NCI-H2227 (cell line): ENCODE results near the gene ATAD2B.
A peak's percentile ranks its signal among the peaks of the same experiment; 100 is the strongest.
"Not testable (repeated sequence)": the region's sequence is repeated elsewhere in the genome, so short reads cannot be mapped to it uniquely, and the experiment has no call there.

Experiments
- DNase-seq: peaks from one replicate; lab custom pipeline; 2025; ENCODE audit not compliant: unreplicated experiment; lab: John Stamatoyannopoulos, UW

The ATAD2B gene

DNA sequence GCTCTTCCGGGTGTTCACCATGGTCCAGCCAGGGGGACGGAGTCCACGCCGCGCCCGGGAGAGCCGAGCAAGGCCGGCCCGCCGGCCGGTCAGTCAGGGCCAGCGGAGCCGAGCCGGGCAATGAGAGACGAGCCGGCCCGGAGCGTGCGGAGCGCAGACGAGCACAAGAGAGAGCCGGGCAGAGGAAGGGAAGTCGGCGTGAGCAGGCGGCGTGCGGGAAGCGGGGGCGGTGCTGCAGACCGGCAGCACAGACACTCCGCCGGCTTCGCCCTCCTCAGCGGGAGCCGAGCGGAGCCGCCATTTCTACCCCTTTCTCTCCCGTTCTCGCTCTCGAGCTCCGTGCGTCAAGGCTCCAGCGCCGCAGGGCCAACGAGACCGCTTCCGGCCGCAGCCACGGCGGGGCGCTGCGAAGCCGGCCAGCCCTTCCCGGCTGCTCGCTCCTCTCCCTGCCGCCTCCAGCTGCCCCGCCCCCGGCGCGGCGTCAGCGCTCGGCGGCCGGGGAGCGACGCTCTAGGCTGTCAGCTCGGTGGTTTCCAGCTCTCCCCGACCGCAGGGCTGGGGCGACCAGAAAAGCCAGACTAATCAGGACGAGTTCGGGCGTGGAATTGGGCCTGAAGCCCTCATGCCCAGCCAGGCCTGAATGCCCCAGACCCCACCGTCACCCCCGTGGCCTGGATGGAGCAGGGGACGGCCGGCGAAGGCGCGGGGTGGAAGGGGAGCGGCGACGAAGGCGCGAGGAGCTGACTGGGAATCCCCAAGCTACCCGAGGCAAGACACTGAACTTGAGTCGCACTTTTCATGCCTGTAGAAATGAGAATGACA is at the start of gene ATAD2B:
Gene ATAD2B (minus strand): TSS at position 374 of the 822 bp plus-strand sequence. CDS start 353 bp downstream, at position 21.
- DNase-seq, result peak; percentile 98

DNA sequence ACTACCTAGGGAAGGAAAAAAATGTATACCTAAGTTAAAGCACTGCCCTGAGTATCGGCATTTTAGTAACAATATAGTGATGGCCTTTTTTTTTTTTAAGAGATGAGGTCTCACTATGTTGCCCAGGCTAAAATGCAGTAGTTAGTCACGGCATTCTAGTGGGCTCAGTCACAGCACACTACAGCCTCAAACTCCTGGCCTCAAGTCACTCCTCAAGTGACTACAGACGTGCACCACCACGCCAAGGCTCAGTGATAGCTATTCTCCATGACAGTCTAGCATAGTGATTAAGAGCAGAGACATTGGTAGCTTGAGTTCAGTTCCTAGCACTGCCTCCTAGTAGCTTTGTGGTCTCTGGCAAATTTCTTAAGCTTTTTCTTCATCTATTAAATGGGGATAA is 40.9 kb upstream of the ATAD2B start:
- no peak for DNase-seq

DNA sequence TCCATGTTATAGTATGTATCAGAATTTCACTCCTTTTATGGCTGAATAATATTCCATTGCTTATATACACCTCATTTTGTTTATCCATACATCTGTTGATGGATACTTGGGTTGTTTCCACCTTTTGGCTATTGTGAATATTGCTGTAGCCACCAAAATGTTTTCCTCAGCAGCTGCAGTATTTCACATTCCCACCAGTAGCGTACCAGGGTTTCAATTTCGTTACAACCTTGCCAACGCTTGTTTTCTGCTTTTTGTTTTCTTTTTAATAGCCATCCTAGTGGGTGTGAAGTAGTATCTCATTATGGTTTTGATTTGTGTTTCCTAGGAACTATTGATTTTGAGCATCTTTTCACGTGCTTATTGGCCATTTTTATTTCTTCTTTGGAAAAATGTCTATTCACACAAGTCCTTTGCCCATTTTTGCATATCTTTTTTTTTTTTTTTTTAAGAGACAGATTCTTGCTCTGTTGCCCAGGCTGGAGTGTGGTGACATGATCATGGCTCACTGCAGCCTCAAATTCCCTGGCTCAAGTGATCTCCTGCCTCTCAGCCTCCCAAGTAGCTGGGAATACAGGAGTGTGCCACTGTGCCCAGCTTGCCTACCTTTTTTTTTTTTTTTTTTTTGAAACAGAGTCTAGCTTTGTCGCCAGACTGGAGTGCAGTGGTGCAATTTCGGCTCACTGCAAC is 27.5 kb upstream of the ATAD2B start:
- DNase-seq, result no peak

DNA sequence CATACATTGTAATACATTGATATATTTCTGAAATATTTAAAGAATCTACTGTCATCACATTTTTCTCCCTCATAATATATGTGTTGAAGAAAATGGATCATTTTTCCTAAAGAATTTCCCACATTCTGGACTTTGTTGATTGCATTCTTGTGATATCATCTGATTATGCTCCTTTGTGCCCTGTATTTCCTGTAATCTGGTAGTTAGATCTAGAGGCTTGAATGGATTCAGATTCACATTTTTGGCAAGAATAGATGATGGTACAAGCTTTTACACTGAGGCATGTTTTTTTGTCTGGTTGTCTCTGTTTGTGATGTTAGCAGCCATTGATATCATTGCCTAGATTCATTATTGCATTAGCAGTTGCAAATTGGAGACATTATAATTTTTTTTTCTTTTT is 26.7 kb upstream of the ATAD2B start:
- no peak for DNase-seq

DNA sequence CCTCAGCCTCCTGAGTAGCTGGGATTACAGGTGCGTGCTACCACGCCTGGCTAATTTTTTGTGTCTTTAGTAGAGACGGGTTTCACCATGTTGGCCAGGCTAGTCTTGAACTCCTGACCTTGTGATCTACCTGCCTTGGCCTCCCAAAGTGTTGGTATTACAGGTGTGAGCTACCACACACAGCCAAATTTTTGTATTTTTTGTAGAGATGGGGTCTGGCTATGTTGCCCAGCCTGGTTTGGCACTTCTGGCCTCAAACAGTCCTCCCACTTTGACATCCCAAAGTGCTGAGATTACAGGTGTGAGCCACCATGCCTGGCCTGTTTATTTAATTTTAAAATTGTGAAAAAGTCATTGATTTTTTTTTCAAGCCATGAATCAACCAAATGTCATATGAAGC is 25.6 kb upstream of the ATAD2B start:
- DNase-seq, result not testable (repeated sequence)

DNA sequence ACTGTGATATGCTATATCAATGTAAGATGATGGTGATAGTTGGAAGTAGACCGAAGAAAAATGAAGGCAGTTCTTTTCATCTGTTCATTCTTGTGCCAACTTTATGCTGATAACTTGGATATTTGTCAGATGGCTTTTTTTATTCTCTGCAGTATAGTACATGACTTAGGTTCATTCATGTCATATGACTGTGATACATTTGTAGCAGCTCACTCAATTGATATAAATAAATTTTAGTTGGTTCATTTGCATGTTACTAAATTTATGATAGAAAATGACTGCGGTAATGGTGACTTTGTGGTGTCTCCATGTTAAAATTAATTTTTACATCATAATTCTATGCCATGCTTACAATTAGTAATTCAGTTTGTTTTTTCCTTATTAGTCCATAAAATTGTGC is 20.4 kb upstream of the ATAD2B start:
- DNase-seq, result no peak

DNA sequence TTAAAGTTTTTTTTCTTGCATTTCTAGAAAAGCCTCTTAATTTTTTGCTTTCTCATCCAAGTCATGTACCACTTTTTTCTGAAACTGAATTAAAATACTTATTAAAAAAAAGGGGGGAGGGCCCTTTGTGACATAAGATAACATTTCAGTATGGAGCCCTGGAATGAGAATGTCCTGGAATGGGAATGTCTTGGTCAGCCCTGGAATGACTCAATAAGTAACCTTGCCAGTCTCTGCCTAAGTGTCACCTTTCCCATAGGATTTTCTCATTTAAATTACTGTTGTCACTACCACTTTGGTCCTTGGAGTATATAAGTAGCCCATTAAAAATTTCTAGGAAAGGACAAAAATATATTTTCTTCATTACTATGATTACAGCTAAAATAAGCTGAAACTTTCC is 18.1 kb upstream of the ATAD2B start:
- no peak for DNase-seq

DNA sequence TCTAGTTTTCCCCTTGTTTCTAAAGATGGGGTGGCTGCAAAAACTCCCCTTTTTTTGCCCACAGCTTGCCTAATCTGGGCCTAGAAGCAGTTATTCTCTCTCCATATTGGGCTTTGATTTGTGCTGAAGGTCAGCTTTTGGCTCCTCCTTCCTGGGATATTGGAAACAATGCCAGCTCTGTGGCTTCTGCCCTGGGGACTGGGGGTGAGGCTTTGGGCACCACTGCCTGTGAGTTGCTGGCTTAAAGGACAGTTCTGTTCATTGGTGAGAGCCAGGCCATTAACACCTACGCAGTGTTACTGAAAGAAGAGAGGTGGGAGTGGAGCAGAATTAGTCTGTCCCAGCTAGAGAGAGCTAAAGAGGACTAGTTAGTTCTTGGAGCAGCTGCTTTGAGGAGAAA is 17.6 kb upstream of the ATAD2B start:
- no peak for DNase-seq

DNA sequence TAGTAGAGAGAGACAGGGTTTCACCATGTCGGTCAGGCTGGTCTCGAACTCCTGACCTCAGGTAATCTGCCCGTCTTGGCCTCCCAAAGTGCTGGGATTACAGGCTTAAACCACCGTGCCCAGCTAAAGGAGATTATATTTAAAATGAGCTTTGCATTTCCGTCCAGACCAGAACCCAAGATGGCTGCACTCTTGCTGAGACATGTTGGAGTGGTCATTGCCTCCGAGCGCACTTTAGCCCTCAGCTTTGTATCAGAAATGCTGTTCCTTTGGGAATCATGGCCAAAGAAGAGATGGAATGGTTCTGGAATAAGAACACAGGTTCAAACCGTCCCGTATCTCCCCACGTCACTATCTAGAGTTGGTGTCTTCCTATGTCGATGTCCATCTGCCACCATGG is 16.7 kb upstream of the ATAD2B start:
- no peak for DNase-seq

DNA sequence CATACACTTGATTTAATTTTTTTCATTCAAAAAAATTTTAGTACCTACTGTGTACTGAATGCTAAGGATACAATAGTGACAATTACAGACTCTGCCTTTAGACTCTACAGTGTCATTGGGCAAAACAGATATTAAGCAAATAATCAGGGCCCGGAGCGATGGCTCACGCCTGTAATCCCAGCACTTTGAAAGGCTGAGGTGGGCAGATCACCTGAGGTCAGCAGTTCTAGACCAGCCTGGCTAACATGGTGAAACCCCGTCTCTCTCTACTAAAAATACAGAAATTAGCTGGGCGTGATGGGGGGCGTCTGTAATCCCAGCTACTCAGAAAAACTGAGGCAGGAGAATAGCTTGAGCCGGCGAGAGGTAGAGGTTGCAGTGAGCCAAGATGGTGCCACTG is 14.7 kb upstream of the ATAD2B start:
- DNase-seq, result no peak

DNA sequence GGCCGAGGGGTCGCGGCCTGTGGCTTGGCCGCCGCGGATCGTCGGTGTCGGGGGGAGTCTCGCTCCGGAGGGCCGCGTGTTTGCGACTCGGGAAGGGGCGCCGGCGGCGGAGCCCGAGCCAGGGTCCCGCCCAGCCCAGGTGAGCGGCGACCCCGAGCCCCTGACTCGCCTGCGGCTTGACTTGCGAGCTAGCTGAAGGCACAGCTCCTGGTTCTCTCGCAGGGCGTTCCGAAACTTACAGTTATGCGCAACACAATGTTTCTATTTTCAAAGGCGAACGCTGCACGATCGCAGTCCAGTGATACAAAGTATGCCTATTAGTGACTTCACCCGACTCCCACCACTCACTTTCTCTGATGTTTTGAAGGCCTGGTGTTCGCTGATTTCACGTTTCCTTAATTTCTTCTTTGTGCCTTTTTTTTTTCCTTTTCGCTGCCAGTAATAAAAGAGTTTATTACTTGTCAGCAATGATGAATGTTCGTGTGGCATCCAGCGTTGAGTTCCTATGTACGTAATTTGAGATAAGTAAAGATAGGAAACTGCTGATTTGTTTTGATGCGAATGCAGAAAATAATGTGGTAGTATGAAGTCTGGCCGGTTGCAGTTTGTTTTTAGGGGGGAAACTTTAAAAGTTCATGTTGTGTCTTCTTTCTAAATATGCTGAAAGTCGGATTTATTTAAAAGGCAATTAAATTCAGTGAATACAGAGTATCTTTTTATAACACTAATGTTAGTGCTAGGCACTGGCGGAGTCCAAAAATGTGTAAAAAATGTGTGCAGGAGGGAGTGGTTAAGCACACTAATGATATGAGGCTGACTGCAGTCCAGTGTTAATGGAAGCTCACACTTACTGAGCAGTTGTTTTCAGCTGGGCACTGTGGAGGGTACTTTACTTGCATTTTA is 14.0 kb upstream of the ATAD2B start:
- peak; percentile 69 for DNase-seq

DNA sequence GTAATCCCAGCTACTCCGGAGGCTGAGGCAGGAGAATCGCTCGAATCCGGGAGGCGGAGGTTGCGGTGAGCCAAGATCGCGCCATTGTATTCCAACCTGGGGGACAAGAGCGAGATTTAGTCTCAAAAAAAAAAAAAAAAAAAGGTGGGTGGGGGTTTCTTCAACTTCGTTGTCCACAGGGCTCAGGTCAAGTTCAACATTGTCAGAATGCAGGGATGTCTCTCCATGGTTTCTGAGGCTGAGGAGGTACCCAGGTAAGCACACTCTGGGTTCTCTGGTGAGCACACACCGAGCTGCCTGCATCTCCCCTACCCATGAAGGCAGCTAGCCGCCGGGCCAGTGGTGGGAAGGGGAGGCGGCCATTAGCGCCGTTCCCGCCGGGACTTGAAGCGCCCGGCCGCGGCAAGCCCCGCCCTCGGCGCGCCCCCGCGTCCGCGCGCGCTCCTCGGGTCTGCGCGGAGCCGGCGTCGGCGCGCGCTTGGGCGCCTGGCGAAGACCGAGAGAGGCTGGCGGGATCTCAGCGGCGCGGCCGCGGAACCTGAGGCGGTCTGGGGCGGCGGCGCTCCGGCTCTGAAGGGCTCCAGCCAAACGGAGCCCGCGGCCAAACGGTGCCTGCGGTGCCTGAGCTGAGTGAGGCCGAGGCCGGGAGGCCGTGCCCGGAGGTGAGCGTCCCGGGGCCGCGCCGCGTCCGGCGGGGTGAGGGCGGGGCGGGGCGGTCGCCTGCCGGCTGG is 13.2 kb upstream of the ATAD2B start, which contains the start of gene UBXN2A:
Gene UBXN2A (plus strand): TSS at position 477 of the 731 bp plus-strand sequence. CDS start 17,852 bp downstream, outside the sequence.
- peak; percentile 95 for DNase-seq

DNA sequence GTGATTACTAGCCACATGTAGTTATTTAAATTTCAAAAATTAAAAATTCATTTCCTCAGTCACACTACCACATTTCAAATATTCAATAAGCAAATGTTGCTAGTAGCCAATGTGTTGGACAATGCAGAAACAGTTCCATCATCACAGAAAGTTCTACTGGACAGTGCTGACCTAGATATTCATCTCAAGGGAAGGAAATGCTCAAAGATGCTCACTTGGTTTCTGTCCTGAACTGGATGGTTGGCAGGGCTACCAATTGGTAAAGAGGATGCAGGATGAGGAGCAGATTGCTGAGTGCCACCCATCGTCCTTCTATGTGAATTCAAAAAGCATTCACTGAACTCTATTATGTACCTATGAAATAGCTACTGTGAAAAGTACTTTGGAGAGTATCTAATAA is 7.3 kb upstream of the ATAD2B start:
- no peak for DNase-seq

DNA sequence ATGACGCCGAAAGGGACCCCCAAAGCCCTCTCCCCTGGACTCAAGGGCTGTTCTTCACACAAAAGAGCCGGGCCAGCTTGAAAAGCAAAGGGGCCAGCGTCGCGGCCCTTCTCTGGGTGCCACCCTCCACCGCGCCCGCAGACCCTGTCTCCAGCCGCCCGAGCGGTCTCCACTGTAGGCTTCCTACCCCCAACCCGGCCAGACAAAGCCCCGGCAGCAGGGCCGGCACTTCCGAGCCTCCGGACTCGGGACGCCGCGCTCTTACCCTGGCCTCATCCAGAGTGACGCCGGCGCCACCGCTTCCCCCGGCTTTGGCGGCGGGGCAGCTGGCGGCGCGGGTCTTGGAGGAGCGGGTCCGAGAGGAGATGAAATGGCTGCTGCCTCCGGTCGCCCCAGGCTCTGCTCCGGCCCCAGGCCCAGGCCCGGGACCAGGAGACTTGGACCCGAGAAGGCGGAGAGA is 603 bp downstream of the ATAD2B start:
- peak; percentile 67 for DNase-seq

DNA sequence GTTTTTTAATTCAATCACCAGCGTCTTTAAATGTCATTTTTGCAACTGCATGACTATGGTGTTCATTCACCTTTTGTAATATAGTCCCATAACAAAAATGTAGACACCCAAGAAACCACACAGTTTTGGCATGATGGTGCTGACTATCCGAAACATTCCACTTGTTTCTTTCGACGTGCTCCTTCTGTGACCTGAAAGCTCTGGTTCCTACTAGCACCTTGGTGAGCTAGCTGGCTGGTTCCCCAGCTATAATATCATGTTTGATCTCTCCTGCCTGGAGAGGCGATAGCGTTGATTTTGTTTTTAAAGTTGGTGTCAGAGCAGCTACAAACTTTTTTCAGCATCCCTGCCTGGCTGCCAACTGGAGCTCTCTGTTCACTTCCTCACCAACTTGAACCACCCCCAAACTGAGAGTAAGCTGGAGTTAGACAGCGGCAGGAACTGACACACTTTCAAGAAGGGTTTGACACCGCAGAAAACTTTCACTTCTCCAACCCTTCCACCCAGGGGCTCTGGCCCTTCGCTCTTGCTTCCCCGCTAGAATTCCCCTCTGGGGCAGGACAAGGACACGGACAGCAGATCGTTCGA is 1.1 kb downstream of the ATAD2B start:
- no peak for DNase-seq

DNA sequence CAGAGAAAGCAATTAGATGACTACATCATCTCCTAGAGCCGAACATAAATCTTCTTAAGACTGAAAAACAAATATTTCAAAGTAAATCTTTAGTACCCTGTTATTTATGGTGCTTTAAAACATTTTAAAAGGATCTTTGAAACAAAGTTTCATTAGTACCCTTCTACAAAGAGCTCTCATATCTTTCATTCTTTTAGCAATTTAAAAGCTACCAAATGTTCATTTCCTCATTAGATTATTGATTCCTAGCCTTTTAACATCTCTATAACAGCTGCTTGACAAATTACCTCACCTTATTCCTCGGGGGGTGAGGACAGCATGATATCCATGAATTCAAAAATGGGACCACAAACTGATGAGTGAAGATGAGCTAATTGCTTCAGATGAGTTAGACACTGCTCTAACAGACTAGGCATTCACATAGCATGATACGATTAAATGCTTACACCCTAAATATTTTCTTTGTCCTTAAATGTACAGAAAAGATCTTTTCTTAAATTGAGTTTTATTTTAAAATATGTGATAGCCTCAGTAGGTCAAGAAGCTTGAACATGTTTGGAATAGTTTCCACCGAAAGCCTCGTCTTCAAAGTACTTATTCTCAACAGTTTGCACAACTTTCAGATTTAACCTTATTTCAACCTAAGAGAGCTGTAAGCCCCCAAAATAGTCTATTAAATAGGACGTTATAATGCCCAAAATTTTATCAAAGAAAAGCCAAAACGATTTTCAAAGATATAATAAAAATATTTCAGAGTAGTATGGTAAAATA is 2.1 kb downstream of the ATAD2B start:
- DNase-seq, result no peak

DNA sequence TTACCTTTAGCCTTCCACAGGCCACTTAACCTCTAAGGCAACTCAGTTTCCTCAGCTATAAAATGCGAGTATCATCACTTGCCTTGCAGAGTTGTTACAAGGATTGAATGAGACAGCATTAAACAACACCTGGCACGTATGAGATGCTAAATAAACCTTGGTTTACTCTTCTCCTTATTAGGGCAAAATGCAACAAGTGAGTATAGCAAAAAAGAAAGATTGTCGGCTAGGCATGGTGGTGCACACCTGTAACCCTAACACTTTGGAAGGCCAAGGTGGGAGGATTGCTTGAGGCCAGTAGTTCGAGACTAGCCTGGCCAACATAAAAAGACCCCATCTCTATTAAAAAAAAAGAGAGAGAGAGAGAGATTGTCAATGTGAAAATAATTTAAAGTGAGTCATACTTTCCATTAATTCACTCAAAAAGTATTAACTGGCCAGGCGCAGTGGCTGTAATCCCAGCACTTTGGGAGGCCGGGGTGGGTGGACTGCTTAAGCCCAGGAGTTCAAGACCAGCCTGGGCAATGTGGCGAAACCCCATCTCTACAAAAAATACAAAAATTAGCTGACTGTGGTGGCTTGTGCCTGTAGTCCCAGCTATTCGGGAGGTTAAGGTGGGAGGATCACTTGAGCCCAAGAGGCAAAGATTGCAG is 8.0 kb downstream of the ATAD2B start:
- no peak for DNase-seq

DNA sequence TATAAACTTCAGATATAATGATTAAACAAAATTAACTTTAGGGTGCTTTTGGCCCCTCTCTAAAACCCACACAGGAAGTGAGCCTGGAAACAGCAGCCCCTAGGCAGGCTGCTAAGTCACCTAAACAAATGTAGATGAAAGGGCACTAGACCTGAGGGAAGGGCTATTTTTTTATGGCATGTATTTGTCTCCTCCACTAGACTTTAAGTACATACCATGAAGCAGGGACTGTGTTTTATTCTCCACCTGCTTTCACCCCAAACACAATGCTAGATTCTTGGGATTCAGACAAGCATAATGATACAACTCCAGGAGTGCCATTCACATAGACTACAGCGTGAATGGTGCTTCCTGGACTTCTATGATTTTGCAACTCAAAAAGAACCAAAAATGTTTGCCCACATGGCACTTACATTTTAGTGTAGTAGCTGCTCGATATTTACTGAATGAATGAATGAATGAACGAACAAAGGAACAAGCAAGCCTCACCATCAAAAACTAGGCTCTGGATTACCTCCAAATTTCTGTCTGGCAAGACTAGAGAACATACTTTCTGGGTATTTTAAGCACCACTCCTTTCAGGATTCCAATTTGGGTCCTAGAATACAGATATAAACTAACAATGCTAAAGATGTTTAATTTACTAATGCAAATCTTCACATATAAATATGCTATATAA is 10.1 kb downstream of the ATAD2B start:
- DNase-seq, result no peak
